ENCODE results near the gene SORL1. TPM values are rescaled to one million over a fixed set of nuclear protein-coding genes. Genes with fewer than 3 reads are reported as not detected.

SORL1 gene
- total and polyA plus RNA-seq, 2 of the 13 experiments (the other 11 are each of a cell fraction or from before 2014, with no cell fraction given) = 21.3 to 148 TPM

DNA sequence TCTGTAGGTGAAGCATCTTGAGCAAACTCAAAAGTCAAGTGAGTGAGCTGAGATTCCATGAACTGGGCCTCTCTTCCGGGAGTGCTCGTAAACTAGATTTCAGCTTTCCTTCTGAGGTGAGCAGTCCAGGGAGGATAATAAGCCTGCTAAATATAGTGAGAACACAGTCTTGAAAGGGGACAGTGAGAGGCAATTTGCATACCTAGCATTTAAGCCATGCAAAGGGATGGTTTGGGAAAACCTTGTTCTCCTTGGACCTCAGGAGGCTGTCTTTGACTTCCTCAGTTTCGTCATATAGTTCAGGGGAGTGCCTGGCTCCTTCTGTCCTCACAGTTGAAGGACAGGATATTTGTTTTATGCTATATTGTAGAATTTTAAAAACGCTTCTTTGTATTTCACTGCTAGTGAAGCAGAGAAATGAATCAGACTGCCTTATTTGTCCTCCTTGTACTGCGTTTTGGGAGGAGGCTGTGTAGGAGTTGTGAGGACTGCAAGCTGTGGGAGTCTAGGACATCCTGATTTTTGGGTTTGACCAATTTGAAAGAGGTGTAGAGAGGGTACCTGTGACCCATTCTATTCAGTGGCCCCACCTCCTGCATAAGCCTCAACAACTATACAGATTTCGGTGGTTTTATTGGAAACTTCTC, 11.7 kb downstream of the SORL1 start:
- intact Hi-C loops (cut with micrococcal nuclease; ENCODE audit: unreplicated experiment) (no loop called here), in situ Hi-C loops (cut with HindIII; ENCODE audit: extremely low pct_ligation_motif_present, low pct_unique_long_range_greater_than_20kb) (no loop called here)
- Histone ChIP-seq H4K20me1 (ENCODE audit: insufficient read depth, low read length) (peaks cover 35% of the 10 kb centered on the region), H3K79me2 (ENCODE audit: insufficient read depth, low read length) (peaks cover 89% of the 10 kb centered on the region), H3K36me3 (replicated peaks in 1 of 2; ENCODE audit: control insufficient read depth in 1 of 2, insufficient read depth in 2 of 2, low read length in 2 of 2) (peaks cover 2 to 12% of the 10 kb centered on the region in 2 experiments; a peak in 4 of 5 replicates), H3K9ac (ENCODE audit: insufficient read depth, low read depth, low read length) (no peak overlapping the region), H2AFZ (ENCODE audit: low read length) (no peak overlapping the region), H3K4me2 (ENCODE audit: low read depth, low read length) (no peak overlapping the region), H3K27ac (ENCODE audit: extremely low read length, insufficient read depth, low read length) (peak overlapping the region; percentile 6), H3K4me1 (ENCODE audit: insufficient read depth, low read length) (peaks cover 95% of the 10 kb centered on the region), H3K9me3 (ENCODE audit: low read length) (no peaks in the 10 kb centered on the region), H3K4me3 (replicated peaks in 1 of 3; ENCODE audit: insufficient read depth in 1 of 3, low read depth in 2 of 3, low read length in 3 of 3) (no peak overlapping the region), H3K27me3 (ENCODE audit: control insufficient read depth in 1 of 2, insufficient read depth in 2 of 2, low read length in 2 of 2) (no peaks in the 10 kb centered on the region)
- ChIA-PET POLR2A (no interaction called here), CTCF (ENCODE audit: low intra/inter-chr PET ratio, low total read pairs) (no interaction called here)
- no peak for TF ChIP-seq MXI1 (IDR thresholded peaks at IDR 0.05; ENCODE audit: borderline replicate concordance, low read depth, low read length)
- TF ChIP-seq ZFP37 (CRISPR knock-in tag; IDR thresholded peaks at IDR 0.05; ENCODE audit: borderline replicate concordance) = no peak
- TF ChIP-seq ZNF790 (CRISPR knock-in tag; IDR thresholded peaks at IDR 0.05; ENCODE audit: borderline replicate concordance) = no peak
- no peak for TF ChIP-seq ZNF484 (CRISPR knock-in tag; IDR thresholded peaks at IDR 0.05; ENCODE audit: borderline replicate concordance, low read depth)
- TF ChIP-seq, protein P1, sequence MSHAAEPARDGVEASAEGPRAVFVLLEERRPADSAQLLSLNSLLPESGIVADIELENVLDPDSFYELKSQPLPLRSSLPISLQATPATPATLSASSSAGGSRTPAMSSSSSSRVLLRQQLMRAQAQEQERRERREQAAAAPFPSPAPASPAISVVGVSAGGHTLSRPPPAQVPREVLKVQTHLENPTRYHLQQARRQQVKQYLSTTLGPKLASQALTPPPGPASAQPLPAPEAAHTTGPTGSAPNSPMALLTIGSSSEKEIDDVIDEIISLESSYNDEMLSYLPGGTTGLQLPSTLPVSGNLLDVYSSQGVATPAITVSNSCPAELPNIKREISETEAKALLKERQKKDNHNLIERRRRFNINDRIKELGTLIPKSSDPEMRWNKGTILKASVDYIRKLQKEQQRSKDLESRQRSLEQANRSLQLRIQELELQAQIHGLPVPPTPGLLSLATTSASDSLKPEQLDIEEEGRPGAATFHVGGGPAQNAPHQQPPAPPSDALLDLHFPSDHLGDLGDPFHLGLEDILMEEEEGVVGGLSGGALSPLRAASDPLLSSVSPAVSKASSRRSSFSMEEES (CRISPR knock-in tag; IDR thresholded peaks at IDR 0.05) = no peak
- TF ChIP-seq, protein P2, sequence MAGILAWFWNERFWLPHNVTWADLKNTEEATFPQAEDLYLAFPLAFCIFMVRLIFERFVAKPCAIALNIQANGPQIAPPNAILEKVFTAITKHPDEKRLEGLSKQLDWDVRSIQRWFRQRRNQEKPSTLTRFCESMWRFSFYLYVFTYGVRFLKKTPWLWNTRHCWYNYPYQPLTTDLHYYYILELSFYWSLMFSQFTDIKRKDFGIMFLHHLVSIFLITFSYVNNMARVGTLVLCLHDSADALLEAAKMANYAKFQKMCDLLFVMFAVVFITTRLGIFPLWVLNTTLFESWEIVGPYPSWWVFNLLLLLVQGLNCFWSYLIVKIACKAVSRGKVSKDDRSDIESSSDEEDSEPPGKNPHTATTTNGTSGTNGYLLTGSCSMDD (CRISPR knock-in tag; IDR thresholded peaks at IDR 0.05) = no peak
- TF ChIP-seq CCAR2 (optimal IDR thresholded peaks at IDR 0.05; ENCODE audit: low read depth, low read length) = no peak
- TF ChIP-seq FOXK1 (CRISPR knock-in tag; IDR thresholded peaks at IDR 0.05; ENCODE audit: borderline replicate concordance, low read depth) = no peak
- no peak for TF ChIP-seq EED (CRISPR knock-in tag; IDR thresholded peaks at IDR 0.05)
- TF ChIP-seq, protein P3, sequence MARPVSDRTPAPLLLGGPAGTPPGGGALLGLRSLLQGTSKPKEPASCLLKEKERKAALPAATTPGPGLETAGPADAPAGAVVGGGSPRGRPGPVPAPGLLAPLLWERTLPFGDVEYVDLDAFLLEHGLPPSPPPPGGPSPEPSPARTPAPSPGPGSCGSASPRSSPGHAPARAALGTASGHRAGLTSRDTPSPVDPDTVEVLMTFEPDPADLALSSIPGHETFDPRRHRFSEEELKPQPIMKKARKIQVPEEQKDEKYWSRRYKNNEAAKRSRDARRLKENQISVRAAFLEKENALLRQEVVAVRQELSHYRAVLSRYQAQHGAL (CRISPR knock-in tag; IDR thresholded peaks at IDR 0.05; ENCODE audit: not compliant biosample characterization) = no peak
- TF ChIP-seq CBX5 (CRISPR knock-in tag; IDR thresholded peaks at IDR 0.05; ENCODE audit: borderline replicate concordance) = no peak
- TF ChIP-seq, protein P4, sequence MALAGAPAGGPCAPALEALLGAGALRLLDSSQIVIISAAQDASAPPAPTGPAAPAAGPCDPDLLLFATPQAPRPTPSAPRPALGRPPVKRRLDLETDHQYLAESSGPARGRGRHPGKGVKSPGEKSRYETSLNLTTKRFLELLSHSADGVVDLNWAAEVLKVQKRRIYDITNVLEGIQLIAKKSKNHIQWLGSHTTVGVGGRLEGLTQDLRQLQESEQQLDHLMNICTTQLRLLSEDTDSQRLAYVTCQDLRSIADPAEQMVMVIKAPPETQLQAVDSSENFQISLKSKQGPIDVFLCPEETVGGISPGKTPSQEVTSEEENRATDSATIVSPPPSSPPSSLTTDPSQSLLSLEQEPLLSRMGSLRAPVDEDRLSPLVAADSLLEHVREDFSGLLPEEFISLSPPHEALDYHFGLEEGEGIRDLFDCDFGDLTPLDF (CRISPR knock-in tag; IDR thresholded peaks at IDR 0.05) = no peak
- TF ChIP-seq, protein P5, sequence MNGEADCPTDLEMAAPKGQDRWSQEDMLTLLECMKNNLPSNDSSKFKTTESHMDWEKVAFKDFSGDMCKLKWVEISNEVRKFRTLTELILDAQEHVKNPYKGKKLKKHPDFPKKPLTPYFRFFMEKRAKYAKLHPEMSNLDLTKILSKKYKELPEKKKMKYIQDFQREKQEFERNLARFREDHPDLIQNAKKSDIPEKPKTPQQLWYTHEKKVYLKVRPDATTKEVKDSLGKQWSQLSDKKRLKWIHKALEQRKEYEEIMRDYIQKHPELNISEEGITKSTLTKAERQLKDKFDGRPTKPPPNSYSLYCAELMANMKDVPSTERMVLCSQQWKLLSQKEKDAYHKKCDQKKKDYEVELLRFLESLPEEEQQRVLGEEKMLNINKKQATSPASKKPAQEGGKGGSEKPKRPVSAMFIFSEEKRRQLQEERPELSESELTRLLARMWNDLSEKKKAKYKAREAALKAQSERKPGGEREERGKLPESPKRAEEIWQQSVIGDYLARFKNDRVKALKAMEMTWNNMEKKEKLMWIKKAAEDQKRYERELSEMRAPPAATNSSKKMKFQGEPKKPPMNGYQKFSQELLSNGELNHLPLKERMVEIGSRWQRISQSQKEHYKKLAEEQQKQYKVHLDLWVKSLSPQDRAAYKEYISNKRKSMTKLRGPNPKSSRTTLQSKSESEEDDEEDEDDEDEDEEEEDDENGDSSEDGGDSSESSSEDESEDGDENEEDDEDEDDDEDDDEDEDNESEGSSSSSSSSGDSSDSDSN (CRISPR knock-in tag; IDR thresholded peaks at IDR 0.05) = no peak
- no peak for TF ChIP-seq RXRB (CRISPR knock-in tag; IDR thresholded peaks at IDR 0.05; ENCODE audit: borderline replicate concordance)
- no peak for TF ChIP-seq IRX3 (CRISPR knock-in tag; IDR thresholded peaks at IDR 0.05; ENCODE audit: borderline replicate concordance, low read depth)
- no peak for TF ChIP-seq HNRNPL (IDR thresholded peaks at IDR 0.05; ENCODE audit: low read depth, low read length)
- no peak for TF ChIP-seq ZNF562 (CRISPR knock-in tag; IDR thresholded peaks at IDR 0.05; ENCODE audit: borderline replicate concordance)
- 95% methylated on average over 6 of the region's 6 CpGs for WGBS (ENCODE audit: low lambda C conversion rate)
- FAIRE-seq (no peak), DNase-seq (ENCODE audit: low spot score) (no peak), ATAC-seq (no peak)
- no TSS peak for BruUV-seq (replicated peaks)

Measured in HepG2 (cell line).